A673 (cell line): Measurements from ENCODE around the gene RNGTT. TPM values are rescaled to one million over a fixed set of nuclear protein-coding genes. Genes with fewer than 3 reads are reported as not detected.
"Not testable (repeated sequence)": the region's sequence is repeated elsewhere in the genome, so short reads cannot be mapped to it uniquely, and the experiment has no call there.

Experiments used
- BruUV-seq: library from RNA; stranded (reverse); fragments of 400-500 nt; replicated peaks from 2 replicates; lab custom pipeline; 2021; lab: Mats Ljungman, UMichigan
- CTCF ChIA-PET: fragments of 300-600 bp; sonication (Branson Sonifier 250); formaldehyde crosslinking; loops from one replicate; lab custom pipeline; 2022; ENCODE audit warnings: antibody characterized with exemption; lab: Charles Lee
- POLR2A ChIA-PET: fragments of 300-600 bp; sonication (Branson Sonifier 250); formaldehyde crosslinking; loops from one replicate; lab custom pipeline; 2022; ENCODE audit warnings: antibody characterized with exemption; ENCODE audit not compliant: low non-redundant PET; lab: Charles Lee
- DNase-seq: peaks from one replicate; pipeline ENCODE4 v3.0.0-alpha.2; 2015; ENCODE audit warnings: low spot score
- H3K27ac ChIP-seq: fragments of 200-600 bp; sonication (generic); 2 replicates; pipeline ENCODE4 v1.5.1; 2016; ENCODE audit warnings: mixed run types, low read depth, mild to moderate bottlenecking, mixed read lengths, antibody characterized with exemption, low read length; ENCODE audit not compliant: poor library complexity, severe bottlenecking
- H3K27me3 ChIP-seq: fragments of 200-600 bp; sonication (generic); replicated peaks from 2 replicates; pipeline ENCODE4 v1.6.1; 2017; ENCODE audit warnings: mixed run types, low read depth, mild to moderate bottlenecking, mixed read lengths, antibody characterized with exemption, low read length; ENCODE audit not compliant: insufficient read depth, poor library complexity
- H3K36me3 ChIP-seq: fragments of 200-600 bp; sonication (generic); 2 replicates; pipeline ENCODE4 v1.6.1; 2016; ENCODE audit warnings: mixed run types, mild to moderate bottlenecking, mixed read lengths, antibody characterized with exemption, low read length; ENCODE audit not compliant: insufficient read depth, poor library complexity, severe bottlenecking
- H3K4me1 ChIP-seq: fragments of 200-600 bp; sonication (generic); 2 replicates; pipeline ENCODE4 v1.6.1; 2017; ENCODE audit warnings: mixed run types, mild to moderate bottlenecking, mixed read lengths, antibody characterized with exemption, low read length; ENCODE audit not compliant: insufficient read depth, poor library complexity, severe bottlenecking
- H3K4me3 ChIP-seq: fragments of 200-600 bp; sonication (generic); 2 replicates; pipeline ENCODE4 v1.5.1; 2016; ENCODE audit warnings: low read depth, mixed run types, mild to moderate bottlenecking, mixed read lengths, low read length; ENCODE audit not compliant: poor library complexity, severe bottlenecking
- H3K9me3 ChIP-seq: fragments of 200-600 bp; sonication (generic); 2 replicates; pipeline ENCODE4 v1.6.1; 2016; ENCODE audit warnings: mixed run types, low read depth, mild to moderate bottlenecking, mixed read lengths, antibody characterized with exemption, low read length; ENCODE audit not compliant: poor library complexity, severe bottlenecking
- CTCF ChIP-seq: fragments of 300-800, 200-600 bp; sonication (generic); conservative IDR thresholded peaks from 2 replicates; pipeline ENCODE4 v1.5.1; 2017; ENCODE audit warnings: low read depth, mild to moderate bottlenecking, antibody characterized with exemption, low read length, moderate library complexity, mixed read lengths
- EZH2 ChIP-seq: fragments of 200-600 bp; sonication (generic); IDR thresholded peaks from 2 replicates; pipeline ENCODE4 v1.6.1; 2017; ENCODE audit warnings: borderline replicate concordance, low read depth, mild to moderate bottlenecking, mixed read lengths, antibody characterized with exemption, low read length; ENCODE audit not compliant: poor library complexity, severe bottlenecking
- intact Hi-C: fragments of 100-400 bp; cut with micrococcal nuclease; formaldehyde crosslinking; loops from one replicate; pipeline ENCODE4 v1.10.0; 2022; ENCODE audit not compliant: unreplicated experiment
- total RNA-seq: library from RNA; stranded (reverse); gene quantifications from 2 replicates; pipeline ENCODE4 v1.2.3, GENCODE V29; 2021

RNGTT gene
- total RNA-seq, 1 experiment from 2014 or later = 31.8 TPM

DNA sequence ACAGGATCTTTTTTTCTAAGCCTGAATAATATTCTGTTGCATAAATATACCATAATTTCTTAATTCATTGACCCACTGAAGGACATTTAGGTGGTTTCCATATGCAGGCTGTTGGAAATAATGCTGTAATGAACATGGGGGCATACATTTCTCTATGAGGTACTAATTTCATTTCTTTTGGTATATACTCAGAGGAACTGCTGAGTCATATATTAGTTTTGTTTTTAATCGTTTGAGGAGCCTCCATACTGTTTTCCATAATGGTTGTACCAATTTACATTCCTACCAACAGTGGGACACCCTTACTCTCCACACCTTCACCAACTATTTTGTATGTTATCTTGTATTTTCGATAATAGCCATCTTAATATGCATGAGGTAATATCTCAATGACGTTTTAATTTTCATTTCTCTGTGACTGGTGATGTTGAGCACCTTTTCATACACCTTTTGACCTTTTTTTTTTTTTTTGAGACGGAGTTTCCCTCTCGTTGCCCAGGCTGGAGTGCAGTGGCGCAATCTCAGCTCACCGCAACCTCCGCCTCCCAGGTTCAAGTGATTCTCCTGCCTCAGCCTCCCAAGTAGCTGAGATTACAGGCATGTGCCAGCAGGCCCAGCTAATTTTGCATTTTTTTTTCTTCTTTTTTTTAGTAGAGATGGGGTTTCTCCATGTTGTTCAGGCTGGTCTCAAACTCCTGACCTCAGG lies 187.4 kb downstream of the RNGTT start:
- intact Hi-C loops = no loop called here
- Histone ChIP-seq H3K27me3 (no peaks in the 10 kb centered on the region), H3K27ac (no peak overlapping the region), H3K36me3 (no peaks in the 10 kb centered on the region), H3K4me3 (no peak overlapping the region), H3K4me1 (no peaks in the 10 kb centered on the region), H3K9me3 (no peaks in the 10 kb centered on the region)
- TF ChIP-seq EZH2 (no peak), CTCF (no peak)
- ChIA-PET POLR2A (interaction anchor here (0.6 kb wide), 1 partner anchor 1076 kb away, joined by 4 read pairs; no protein-coding TSS in a partner anchor), CTCF (no interaction called here)
- BruUV-seq = no TSS peak
- no peak for DNase-seq

DNA sequence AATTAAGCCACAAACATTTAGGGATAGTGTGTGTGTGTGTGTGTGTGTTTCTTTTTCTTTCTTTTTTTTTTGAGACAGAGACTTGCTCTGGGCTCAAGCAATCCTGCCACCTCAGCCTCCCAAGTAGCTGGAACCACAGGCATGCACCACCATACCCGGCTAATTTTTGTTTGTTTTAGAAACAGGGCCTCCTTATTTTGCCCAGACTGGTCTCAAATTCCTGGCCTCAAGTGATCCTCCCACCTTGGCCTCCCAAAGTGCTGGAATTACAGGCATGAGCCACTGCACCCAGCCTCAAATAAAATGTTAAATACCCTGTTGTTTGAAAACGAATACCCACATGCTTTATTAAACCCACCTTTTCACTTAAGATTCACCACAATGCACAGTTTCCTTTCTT lies 195.3 kb downstream of the RNGTT start:
- H3K27ac ChIP-seq, H3K36me3 ChIP-seq, intact Hi-C loops, H3K4me1 ChIP-seq, DNase-seq, H3K27me3 ChIP-seq, H3K9me3 ChIP-seq, H3K4me3 ChIP-seq, BruUV-seq, POLR2A ChIA-PET, CTCF ChIA-PET: not testable (repeated sequence)

DNA sequence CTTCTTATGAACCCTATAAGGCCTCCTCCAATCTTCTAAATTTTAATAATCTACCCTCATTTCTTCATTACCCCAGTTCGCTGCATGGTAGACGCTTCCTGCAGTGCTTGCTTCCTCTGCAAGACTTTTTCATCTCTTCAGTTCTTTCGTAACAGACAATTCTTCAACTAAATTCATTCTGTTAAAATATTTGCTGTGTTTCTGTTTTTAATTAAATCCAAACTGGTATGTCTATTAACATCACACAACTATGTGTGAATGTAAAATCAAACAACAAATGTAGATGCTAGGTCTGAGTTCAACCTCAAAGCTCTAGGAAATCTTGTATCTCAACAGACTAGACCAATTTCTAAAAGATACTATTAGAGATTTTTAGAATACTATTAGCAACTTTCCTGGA lies 199.3 kb downstream of the RNGTT start:
- TF ChIP-seq EZH2 (no peak), CTCF (no peak)
- Histone ChIP-seq H3K9me3 (no peaks in the 10 kb centered on the region), H3K27ac (no peak overlapping the region), H3K4me1 (no peaks in the 10 kb centered on the region), H3K4me3 (no peak overlapping the region), H3K27me3 (no peaks in the 10 kb centered on the region), H3K36me3 (no peaks in the 10 kb centered on the region)
- ChIA-PET CTCF (no interaction called here), POLR2A (no interaction called here)
- intact Hi-C loops = no loop called here
- BruUV-seq = no TSS peak
- DNase-seq = peak; percentile 14

DNA sequence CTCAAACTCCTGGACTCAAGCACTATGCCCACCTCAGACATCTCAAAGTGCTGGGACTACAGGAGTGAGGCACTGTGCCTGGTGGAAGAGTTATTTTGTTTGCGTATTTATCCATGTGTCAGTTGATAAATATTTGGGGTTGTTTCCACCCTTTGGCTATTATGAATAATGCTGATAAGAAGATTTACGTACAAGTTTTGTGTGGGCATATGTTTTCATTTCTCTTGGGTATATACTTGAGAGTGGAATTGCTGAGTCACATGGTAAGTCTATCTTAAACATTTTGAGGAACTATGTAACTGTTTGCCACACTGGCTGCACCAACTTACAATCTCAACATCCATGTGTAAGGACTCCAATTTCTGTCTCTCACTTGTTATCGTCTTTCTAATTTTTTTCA lies 200.3 kb downstream of the RNGTT start:
- Histone ChIP-seq H3K36me3 (no peaks in the 10 kb centered on the region), H3K9me3 (no peaks in the 10 kb centered on the region), H3K27ac (no peak overlapping the region), H3K4me1 (no peaks in the 10 kb centered on the region), H3K4me3 (no peak overlapping the region), H3K27me3 (no peaks in the 10 kb centered on the region)
- ChIA-PET POLR2A (no interaction called here), CTCF (no interaction called here)
- no peak for DNase-seq
- BruUV-seq = no TSS peak
- TF ChIP-seq EZH2 = no peak
- TF ChIP-seq CTCF = no peak
- intact Hi-C loops = no loop called here
